Fibroblast of pulmonary artery (primary cell): ENCODE data around the gene TCFL5.

ENCODE experiments used
- DNase-seq: peaks from one replicate; pipeline ENCODE4 v3.0.0-alpha.2; 2010; ENCODE audit warnings: low read depth
- H3K4me3 ChIP-seq: replicated peaks from 2 replicates; pipeline ENCODE4 v1.5.1; 2011; ENCODE audit warnings: low read depth, mild to moderate bottlenecking, control low read depth, low read length, moderate library complexity
- TF ChIP-seq, protein P1 (sequence below): IDR thresholded peaks from 2 replicates; pipeline ENCODE4 v1.5.1; 2011; ENCODE audit warnings: mild to moderate bottlenecking, control low read depth, low read length, inconsistent platforms; ENCODE audit errors: missing control alignments

TCFL5 gene

DNA sequence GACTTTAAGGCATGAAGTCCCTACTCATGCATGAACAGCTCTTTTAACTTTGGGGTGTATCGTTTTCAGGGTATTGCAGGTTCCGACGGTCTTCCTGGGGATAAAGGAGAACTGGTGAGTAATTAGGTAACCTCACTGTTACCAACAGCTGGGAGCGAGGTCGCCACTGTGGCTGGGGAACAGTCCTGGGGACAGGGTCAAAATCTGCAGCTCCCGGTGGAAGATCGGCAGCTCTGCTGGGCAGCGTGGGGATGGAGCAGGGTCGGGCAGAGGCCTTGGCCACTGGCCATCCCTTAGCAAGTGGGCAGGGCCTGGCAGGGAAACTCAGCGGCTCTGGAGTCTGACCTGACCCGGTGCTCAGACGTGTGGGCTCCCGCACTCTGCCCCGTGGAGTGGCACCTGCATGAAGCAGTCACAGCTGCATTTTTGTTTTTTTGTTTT lies 28.7 kb downstream of the TCFL5 start:
- no peak for DNase-seq
- H3K4me3 ChIP-seq, result no peak overlapping the region
- TF ChIP-seq, protein P1, sequence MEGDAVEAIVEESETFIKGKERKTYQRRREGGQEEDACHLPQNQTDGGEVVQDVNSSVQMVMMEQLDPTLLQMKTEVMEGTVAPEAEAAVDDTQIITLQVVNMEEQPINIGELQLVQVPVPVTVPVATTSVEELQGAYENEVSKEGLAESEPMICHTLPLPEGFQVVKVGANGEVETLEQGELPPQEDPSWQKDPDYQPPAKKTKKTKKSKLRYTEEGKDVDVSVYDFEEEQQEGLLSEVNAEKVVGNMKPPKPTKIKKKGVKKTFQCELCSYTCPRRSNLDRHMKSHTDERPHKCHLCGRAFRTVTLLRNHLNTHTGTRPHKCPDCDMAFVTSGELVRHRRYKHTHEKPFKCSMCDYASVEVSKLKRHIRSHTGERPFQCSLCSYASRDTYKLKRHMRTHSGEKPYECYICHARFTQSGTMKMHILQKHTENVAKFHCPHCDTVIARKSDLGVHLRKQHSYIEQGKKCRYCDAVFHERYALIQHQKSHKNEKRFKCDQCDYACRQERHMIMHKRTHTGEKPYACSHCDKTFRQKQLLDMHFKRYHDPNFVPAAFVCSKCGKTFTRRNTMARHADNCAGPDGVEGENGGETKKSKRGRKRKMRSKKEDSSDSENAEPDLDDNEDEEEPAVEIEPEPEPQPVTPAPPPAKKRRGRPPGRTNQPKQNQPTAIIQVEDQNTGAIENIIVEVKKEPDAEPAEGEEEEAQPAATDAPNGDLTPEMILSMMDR, result no peak

DNA sequence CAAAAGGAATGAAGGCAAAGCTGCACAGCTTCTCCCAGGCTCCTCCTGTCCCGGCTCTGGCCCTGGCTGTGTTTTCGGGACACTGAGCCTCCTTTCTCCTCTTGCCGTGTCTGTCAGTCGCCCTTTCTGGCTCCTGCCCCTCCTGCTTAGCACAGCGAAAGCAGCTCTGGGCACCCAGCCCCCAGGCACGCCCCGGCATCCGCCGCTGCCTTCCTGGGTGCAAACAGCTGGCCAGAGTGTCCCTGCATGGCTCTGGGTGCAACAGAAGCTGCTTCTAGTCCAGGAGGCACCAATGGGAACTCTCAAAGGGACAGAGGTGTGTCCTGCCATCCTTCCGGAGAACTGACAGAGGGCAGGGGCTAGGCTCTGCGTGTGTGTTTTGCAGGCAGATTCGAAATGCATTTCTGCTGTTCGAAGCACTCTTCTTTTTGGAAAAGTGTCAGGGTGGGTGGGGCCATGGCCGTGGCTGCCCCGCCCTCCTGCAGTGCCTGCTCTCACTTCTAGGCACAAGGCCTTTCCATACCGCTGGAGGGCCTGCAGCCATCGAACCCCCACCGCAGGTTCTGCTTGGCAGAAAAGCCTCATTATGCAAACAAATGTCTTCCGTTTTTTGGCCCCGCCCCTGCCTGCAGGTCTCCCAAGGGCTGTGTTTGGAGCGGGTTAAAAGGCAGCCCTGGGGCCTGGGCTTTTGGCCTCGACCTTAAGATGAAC lies 29.3 kb downstream of the TCFL5 start:
- no peak overlapping the region for H3K4me3 ChIP-seq
- TF ChIP-seq, protein P1, result no peak

DNA sequence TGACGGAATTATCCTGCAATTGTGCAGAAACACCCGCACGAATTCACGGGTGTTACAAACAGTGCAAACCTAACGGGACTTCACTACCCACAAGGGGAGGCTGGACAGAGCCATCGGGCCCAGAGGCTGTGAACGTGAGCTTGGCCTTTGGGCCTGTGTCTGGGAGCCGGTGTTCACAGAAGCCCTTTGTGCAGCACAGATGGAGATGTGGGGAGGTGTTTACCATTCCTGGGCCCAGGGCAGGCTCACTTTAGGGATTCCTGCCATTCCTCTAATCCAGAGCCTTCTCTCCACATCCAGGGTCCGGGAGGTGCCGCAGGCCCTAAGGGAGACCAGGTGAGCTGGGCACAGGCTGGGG lies 29.8 kb downstream of the TCFL5 start:
- H3K4me3 ChIP-seq, result no peak overlapping the region
- TF ChIP-seq, protein P1, result no peak
- DNase-seq, result no peak

More for the DNA sequence above, 29.3 kb downstream of the TCFL5 start:
- no peak for DNase-seq

DNA sequence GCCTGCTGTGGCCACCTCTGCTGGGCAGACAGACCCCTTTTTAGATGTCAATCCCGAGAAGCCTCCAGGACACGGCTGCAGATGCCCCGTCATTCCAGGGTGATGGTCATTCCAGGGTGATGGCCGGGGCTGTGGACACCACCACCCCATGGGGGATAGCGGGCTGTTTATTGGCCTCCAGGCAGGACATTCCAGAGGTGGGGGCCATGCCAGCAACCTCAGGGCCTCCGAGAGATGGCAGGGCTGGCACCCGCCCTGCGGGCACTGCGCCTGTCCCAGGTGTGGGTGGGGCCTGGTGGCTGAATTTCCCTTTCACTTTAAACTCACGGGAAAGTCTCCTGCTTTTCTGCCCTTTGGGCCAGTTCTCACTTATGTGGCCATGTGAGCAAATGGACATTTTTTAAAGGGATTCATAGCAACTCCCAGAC lies 30.2 kb downstream of the TCFL5 start:
- H3K4me3 ChIP-seq, result no peak overlapping the region
- TF ChIP-seq, protein P1, result no peak
- no peak for DNase-seq

DNA sequence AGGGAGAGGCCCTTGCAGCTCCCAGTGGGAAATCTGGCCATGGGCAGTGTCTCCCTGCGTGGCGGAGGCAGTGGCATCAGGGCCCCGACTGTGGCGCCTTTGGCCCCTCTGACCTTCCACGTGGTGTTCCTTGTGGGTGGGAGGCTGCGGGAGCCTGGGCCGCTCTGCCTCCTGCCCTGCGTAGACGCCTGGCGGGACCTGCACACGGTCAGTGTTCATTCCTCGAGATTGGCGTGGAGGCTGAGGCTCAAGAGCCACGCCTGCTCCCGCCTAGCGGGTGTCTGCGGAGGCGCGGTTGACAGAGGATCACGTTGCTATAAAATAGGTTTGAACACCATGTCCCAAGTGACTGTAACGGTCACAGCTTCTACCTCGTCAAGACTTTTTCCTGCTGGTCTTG lies 30.8 kb downstream of the TCFL5 start:
- TF ChIP-seq, protein P1, result no peak
- no peak overlapping the region for H3K4me3 ChIP-seq
- no peak for DNase-seq

DNA sequence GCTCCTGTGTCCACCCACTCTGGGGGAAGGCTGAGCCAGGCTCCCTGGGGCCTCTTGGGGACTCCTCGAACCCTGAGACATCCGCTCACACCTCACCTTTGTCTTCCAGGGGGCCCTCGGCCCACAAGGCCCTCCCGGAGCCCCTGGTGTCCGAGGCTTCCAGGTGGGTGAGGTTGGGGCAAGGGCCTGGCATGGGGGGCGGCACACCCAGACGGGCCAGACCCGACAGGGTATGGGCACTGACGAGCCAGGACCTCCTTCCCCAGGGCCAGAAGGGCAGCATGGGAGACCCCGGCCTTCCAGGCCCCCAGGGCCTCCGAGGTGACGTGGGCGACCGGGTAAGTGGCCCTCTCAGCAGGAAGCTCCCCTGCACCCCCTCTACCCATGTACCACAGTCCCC lies 31.4 kb downstream of the TCFL5 start:
- TF ChIP-seq, protein P1, result no peak
- no peak overlapping the region for H3K4me3 ChIP-seq
- no peak for DNase-seq
